ENCODE measurements around the gene RFT1.

Gene RFT1

DNA sequence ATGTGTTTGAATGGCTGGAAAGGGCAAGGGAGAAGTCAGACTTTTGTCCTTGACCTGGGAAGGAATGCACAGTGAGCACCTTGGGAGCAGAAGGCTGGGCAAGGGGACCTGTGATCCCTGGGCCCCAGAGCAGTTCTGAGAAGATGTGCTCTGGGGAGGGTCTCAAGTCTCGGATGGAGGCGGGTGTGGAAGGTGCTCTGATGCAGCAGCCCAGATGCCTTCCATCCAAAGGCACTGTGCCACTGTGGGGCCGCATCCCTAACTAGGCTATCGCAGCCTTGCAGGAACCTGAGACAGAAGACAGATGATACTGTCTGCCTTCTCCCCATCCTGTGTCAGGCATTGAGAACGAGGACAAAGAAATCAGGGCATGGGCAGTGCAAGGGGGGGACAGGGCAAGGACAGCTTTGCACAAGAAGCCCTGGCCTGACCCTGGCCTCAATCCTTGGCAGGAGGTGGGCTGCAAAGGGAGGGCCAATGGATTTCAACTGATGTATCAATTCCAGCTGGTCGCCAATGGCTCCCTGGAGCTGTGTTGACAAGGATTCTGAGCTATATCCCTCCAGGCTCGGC is 16.2 kb upstream of the RFT1 start:
- TF ChIP-seq, protein P1, sequence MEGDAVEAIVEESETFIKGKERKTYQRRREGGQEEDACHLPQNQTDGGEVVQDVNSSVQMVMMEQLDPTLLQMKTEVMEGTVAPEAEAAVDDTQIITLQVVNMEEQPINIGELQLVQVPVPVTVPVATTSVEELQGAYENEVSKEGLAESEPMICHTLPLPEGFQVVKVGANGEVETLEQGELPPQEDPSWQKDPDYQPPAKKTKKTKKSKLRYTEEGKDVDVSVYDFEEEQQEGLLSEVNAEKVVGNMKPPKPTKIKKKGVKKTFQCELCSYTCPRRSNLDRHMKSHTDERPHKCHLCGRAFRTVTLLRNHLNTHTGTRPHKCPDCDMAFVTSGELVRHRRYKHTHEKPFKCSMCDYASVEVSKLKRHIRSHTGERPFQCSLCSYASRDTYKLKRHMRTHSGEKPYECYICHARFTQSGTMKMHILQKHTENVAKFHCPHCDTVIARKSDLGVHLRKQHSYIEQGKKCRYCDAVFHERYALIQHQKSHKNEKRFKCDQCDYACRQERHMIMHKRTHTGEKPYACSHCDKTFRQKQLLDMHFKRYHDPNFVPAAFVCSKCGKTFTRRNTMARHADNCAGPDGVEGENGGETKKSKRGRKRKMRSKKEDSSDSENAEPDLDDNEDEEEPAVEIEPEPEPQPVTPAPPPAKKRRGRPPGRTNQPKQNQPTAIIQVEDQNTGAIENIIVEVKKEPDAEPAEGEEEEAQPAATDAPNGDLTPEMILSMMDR (IDR thresholded peaks at IDR 0.05; ENCODE audit: low read depth, low read length), result no peak
- no peak for DNase-seq (ENCODE audit: extremely low read depth, low read depth)

- TF ChIP-seq, protein P1 (IDR thresholded peaks at IDR 0.05; ENCODE audit: low read depth, low read length), result no peak
Observed at GRCh38 chr3:53145713-53146080, 15.5 kb upstream of the RFT1 start.

GRCh38 chr3:53144862-53145712 is 14.9 kb upstream of the RFT1 start:
- no peak for DNase-seq (ENCODE audit: extremely low read depth, low read depth)
- TF ChIP-seq, protein P1 (IDR thresholded peaks at IDR 0.05; ENCODE audit: low read depth, low read length), result no peak

More at GRCh38 chr3:53145713-53146080, 15.5 kb upstream of the RFT1 start:
- no peak for DNase-seq (ENCODE audit: extremely low read depth, low read depth)

GRCh38 chr3:53144446-53144845 is 14.2 kb upstream of the RFT1 start:
- no peak for DNase-seq (ENCODE audit: extremely low read depth, low read depth)
- TF ChIP-seq, protein P1 (IDR thresholded peaks at IDR 0.05; ENCODE audit: low read depth, low read length), result no peak

DNA sequence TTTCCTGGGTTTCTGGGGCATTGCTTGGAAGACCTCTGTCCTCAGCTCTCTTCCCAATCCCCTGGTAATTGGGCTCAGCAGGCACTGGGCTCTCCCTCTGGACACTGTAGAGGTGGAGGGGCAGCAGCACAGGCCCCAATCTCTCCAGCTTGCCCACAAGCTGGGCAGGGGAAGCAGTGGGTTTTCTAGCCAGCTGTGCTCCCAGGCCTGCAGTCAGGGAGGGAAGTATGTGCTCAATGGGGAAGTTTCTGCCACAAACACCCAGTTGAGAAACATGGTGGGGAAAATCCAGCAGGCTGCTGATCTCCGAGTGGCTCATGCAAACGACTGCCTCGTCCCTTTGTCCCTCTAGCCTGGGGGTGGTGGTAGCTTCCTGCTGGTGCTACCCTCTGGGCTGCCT is 12.8 kb upstream of the RFT1 start:
- DNase-seq (ENCODE audit: extremely low read depth, low read depth), result no peak
- TF ChIP-seq, protein P1 (IDR thresholded peaks at IDR 0.05; ENCODE audit: low read depth, low read length), result no peak

DNA sequence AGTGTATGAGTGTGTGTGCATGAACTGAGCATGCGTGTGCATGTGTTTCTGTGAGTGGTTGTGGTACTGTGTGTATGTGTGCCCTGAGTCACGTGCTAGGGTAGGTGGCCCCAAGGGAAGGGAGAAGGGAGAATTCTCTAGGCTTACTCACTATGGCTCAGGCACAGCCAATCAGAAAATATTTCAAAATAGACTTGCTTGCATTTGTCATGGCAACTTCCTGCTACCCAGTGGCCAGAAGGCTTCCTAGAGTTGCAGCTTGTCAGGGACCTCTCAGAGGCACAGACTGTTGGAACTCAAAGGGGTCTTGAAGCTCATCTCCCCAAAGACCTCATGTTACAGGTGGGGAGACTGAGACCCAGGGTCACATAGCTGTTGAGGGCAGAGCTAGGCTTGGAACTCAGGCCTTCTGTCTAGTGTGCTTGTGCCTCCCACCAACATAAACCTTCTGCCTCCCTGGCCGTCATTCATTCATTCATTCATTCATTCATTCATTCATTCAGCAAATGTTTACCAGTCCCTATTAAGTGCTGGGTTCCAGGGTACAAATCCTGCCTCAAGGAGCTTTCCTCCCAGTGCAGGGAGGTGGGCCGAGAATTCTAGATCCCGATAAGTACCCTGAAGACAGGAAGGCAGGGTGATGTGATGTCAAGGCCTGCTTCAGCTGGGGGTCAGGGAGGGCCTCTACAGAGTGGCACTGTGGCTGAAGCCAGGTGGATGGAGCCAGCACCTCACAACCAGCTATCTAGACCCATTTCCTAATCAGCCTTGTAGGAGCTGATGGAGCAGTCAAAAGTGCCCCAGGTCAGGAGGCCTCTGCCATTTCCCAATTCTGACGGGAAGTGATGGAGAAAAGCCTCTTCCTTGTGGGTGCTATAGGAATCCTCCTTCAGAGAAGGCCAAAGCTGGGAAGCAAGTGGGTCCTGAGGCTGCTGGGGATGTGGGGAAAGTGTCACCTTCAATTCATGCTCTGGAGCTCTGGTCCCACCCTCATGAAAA is 10.9 kb upstream of the RFT1 start:
- no peak for DNase-seq (ENCODE audit: extremely low read depth, low read depth)
- TF ChIP-seq, protein P1 (IDR thresholded peaks at IDR 0.05; ENCODE audit: low read depth, low read length), result no peak
